Endothelial cell of umbilical vein (primary cell): ENCODE measurements around the gene PLCB4. TPM values are rescaled to one million over a fixed set of nuclear protein-coding genes. Genes with fewer than 3 reads are reported as not detected.

Experiments used
- BruUV-seq: library from RNA; stranded (reverse); fragments of 400-500 nt; replicated peaks from 2 replicates; lab custom pipeline; 2021; lab: Mats Ljungman, UMichigan
- CTCF ChIA-PET: fragments of 300-600, 350-600 bp; sonication (Branson Sonifier 250); formaldehyde crosslinking; loops from one replicate; lab custom pipeline; 2021; ENCODE audit warnings: antibody characterized with exemption, inconsistent platforms; lab: Charles Lee
- POLR2A ChIA-PET: fragments of 300-600, 350-600 bp; sonication (Branson Sonifier 250); formaldehyde crosslinking; loops from one replicate; lab custom pipeline; 2021; ENCODE audit warnings: antibody characterized with exemption, inconsistent platforms; lab: Charles Lee
- DNase-seq: peaks from one replicate; pipeline ENCODE4 v3.0.0-alpha.2; 2011; ENCODE audit warnings: low read depth, low spot score
- FAIRE-seq: peaks from 2 replicates; lab custom pipeline; 2011; peaks lifted over from hg19 to GRCh38; lab: Jason Lieb, UNC
- H2AFZ ChIP-seq: 2 replicates; pipeline ENCODE4 v1.6.0; 2012; ENCODE audit warnings: low read depth, low read length, control low read depth, inconsistent platforms
- H3K27ac ChIP-seq: 2 replicates; pipeline ENCODE4 v1.5.1; 2011; ENCODE audit warnings: low read depth, mild to moderate bottlenecking, control low read depth, low read length, moderate library complexity; ENCODE audit not compliant: insufficient read depth
- H3K27me3 ChIP-seq, 2 experiments: 2 replicates each; pipeline versions ENCODE4 v1.6.0 to v1.6.1; 2011; ENCODE audit warnings: low read length in 2 of 2, mixed read lengths in 1 of 2; ENCODE audit not compliant: control insufficient read depth in 2 of 2, insufficient read depth in 2 of 2
- H3K36me3 ChIP-seq, 2 experiments: 2 replicates in 1 of 2; 3 replicates in 1 of 2; pipeline ENCODE4 v1.5.1; 2011; ENCODE audit warnings: low read length in 2 of 2, mild to moderate bottlenecking in 1 of 2, moderate library complexity in 1 of 2; ENCODE audit not compliant: control insufficient read depth in 2 of 2, insufficient read depth in 2 of 2; ENCODE audit errors: extremely low read depth in 1 of 2
- H3K4me1 ChIP-seq: 3 replicates; pipeline ENCODE4 v1.5.1; 2011; ENCODE audit warnings: mild to moderate bottlenecking, low read length; ENCODE audit not compliant: control insufficient read depth, insufficient read depth; ENCODE audit errors: extremely low read depth
- H3K4me2 ChIP-seq: 2 replicates; pipeline ENCODE4 v1.6.1; 2011; ENCODE audit warnings: low read length, control low read depth, mixed read lengths; ENCODE audit not compliant: insufficient read depth
- H3K4me3 ChIP-seq, 3 experiments: fragments of 200-600 bp in 1 of 3; sonication (generic), shearing (Covaris generic) in 1 of 3; replicated peaks in 1 of 3; 2 replicates each; pipeline ENCODE4 v1.5.1; 2011 to 2016; ENCODE audit warnings: control low read depth in 3 of 3, low read length in 3 of 3, mild to moderate bottlenecking in 2 of 3, inconsistent platforms in 1 of 3, low read depth in 1 of 3, moderate library complexity in 1 of 3; ENCODE audit not compliant: insufficient read depth in 1 of 3
- H3K79me2 ChIP-seq: 2 replicates; pipeline ENCODE4 v1.6.0; 2012; ENCODE audit warnings: low read length, inconsistent platforms; ENCODE audit not compliant: control insufficient read depth, insufficient read depth
- H3K9ac ChIP-seq: replicated peaks from 2 replicates; pipeline ENCODE3; 2011; ENCODE audit warnings: low read length, control low read depth; ENCODE audit not compliant: insufficient read depth; ENCODE audit errors: extremely low read depth
- H3K9me1 ChIP-seq: replicated peaks from 3 replicates; pipeline ENCODE4 v1.6.0; 2011; ENCODE audit warnings: mild to moderate bottlenecking, low read length; ENCODE audit not compliant: control insufficient read depth, insufficient read depth; ENCODE audit errors: extremely low read depth
- H3K9me3 ChIP-seq: replicated peaks from 2 replicates; pipeline ENCODE4 v1.5.1; 2012; ENCODE audit warnings: low read length, inconsistent platforms; ENCODE audit not compliant: control insufficient read depth, insufficient read depth
- H4K20me1 ChIP-seq: replicated peaks from 2 replicates; pipeline ENCODE3; 2011; ENCODE audit warnings: mild to moderate bottlenecking, low read length; ENCODE audit not compliant: control insufficient read depth, insufficient read depth; ENCODE audit errors: extremely low read depth
- CTCF ChIP-seq, 2 donors: IDR thresholded peaks; 1 replicate in 1 of 2; 2 replicates in 1 of 2; pipeline ENCODE4 v1.5.1; 2011; ENCODE audit warnings: low read length in 2 of 2, mild to moderate bottlenecking in 2 of 2, moderate library complexity in 2 of 2, control low read depth in 1 of 2, inconsistent platforms in 1 of 2, low read depth in 1 of 2; ENCODE audit not compliant: insufficient read depth in 1 of 2; ENCODE audit errors: extremely low read depth in 1 of 2
- EZH2 ChIP-seq: IDR thresholded peaks from 2 replicates; pipeline ENCODE4 v1.6.1; 2012; ENCODE audit warnings: borderline replicate concordance, low read depth, mild to moderate bottlenecking, moderate library complexity, low read length, inconsistent platforms; ENCODE audit not compliant: severe bottlenecking
- FOS ChIP-seq: IDR thresholded peaks from 2 replicates; pipeline ENCODE4 v1.6.1; 2011; ENCODE audit warnings: mild to moderate bottlenecking, low read length, moderate library complexity, borderline replicate concordance; ENCODE audit not compliant: insufficient read depth
- GATA2 ChIP-seq: IDR thresholded peaks from 2 replicates; pipeline ENCODE4 v1.7.0; 2011; ENCODE audit warnings: low read depth, mild to moderate bottlenecking, moderate library complexity, mixed read lengths, low read length; ENCODE audit not compliant: insufficient read length, insufficient read depth
- JUN ChIP-seq: IDR thresholded peaks from 2 replicates; pipeline ENCODE4 v1.6.1; 2011; ENCODE audit warnings: borderline replicate concordance, low read depth; ENCODE audit not compliant: insufficient read length, insufficient read depth
- MYC ChIP-seq: IDR thresholded peaks from one replicate; pipeline ENCODE4 v1.6.1; 2011; ENCODE audit warnings: mild to moderate bottlenecking, low read depth, low read length
- POLR2A ChIP-seq: IDR thresholded peaks from 2 replicates; pipeline ENCODE4 v1.6.1; 2012; ENCODE audit warnings: low read depth, mild to moderate bottlenecking, control low read depth, low read length
- POLR2AphosphoS5 ChIP-seq: IDR thresholded peaks from 2 replicates; pipeline ENCODE4 v1.6.1; 2012; ENCODE audit warnings: low read depth, mild to moderate bottlenecking, control low read depth, low read length, moderate library complexity; ENCODE audit not compliant: insufficient read depth
- dilution Hi-C: fragments of 300-500 bp; cut with MboI; formaldehyde crosslinking; loops from one replicate; pipeline ENCODE4 v1.15.0; 2019; ENCODE audit warnings: low sequenced_read_pairs; ENCODE audit not compliant: extremely low pct_ligation_motif_present
- intact Hi-C: fragments of 100-400 bp; cut with micrococcal nuclease; formaldehyde crosslinking; loops from one replicate; pipeline ENCODE4 v1.10.0; 2022
- polyA plus RNA-seq, 4 experiments: library from polyadenylated mRNA; depleted of rRNA in 3 of 4; stranded (reverse) in 3 of 4; unstranded in 1 of 4; fragments of >200 nt; gene quantifications; 2 replicates each; pipeline versions ENCODE4 v1.2.1 to v1.2.3, GENCODE V29; 2011 to 2012; ENCODE audit warnings: missing spikeins in 1 of 4
- total RNA-seq: library from RNA; stranded (reverse); gene quantifications from 2 replicates; pipeline ENCODE4 v1.2.3, GENCODE V29; 2021

PLCB4 gene
- total and polyA plus RNA-seq, 2 donors (not counting 3 experiments of a cell fraction or from before 2014, with no cell fraction given): 0.37 to 1.7 TPM

GRCh38 chr20:9401371-9401770 is 332.5 kb downstream of the PLCB4 start:
- Histone ChIP-seq H3K36me3 (no peaks in the 10 kb centered on the region), H3K27me3 (no peaks in the 10 kb centered on the region), H2AFZ (no peak overlapping the region), H3K9me1 (no peaks in the 10 kb centered on the region), H3K9me3 (no peaks in the 10 kb centered on the region), H3K4me3 (no peak overlapping the region), H3K9ac (no peak overlapping the region), H3K27ac (no peak overlapping the region), H3K4me2 (no peak overlapping the region), H4K20me1 (no peaks in the 10 kb centered on the region), H3K4me1 (peaks cover 16% of the 10 kb centered on the region), H3K79me2 (no peaks in the 10 kb centered on the region)
- POLR2A ChIA-PET: no interaction called here
- intact Hi-C loops: no loop called here
- FAIRE-seq (no peak), DNase-seq (no peak)
- BruUV-seq: no TSS peak
- dilution Hi-C loops: no loop called here
- no peak for TF ChIP-seq GATA2
- TF ChIP-seq POLR2AphosphoS5: no peak
- TF ChIP-seq POLR2A: no peak
- TF ChIP-seq FOS: no peak
- TF ChIP-seq JUN: no peak
- TF ChIP-seq EZH2: no peak
- CTCF ChIA-PET: interaction anchor here (1.2 kb wide), 1 partner anchor 208 kb away, joined by 4 read pairs; no protein-coding TSS in a partner anchor

- no peaks in the 10 kb centered on the region for H3K9me1 ChIP-seq
- peaks cover 16% of the 10 kb centered on the region for H3K4me1 ChIP-seq
- CTCF ChIA-PET: no interaction called here
- dilution Hi-C loops: no loop called here
- no peaks in the 10 kb centered on the region for H3K27me3 ChIP-seq
- DNase-seq (no peak), FAIRE-seq (no peak)
- no peak overlapping the region for H2AFZ ChIP-seq
- H4K20me1 ChIP-seq: no peaks in the 10 kb centered on the region
- POLR2A ChIA-PET: no interaction called here
- H3K36me3 ChIP-seq: no peaks in the 10 kb centered on the region
- intact Hi-C loops: no loop called here
- H3K4me2 ChIP-seq: no peak overlapping the region
- H3K9ac ChIP-seq: no peak overlapping the region
- H3K4me3 ChIP-seq: no peak overlapping the region
- no peaks in the 10 kb centered on the region for H3K79me2 ChIP-seq
- H3K9me3 ChIP-seq: no peaks in the 10 kb centered on the region
- no peak overlapping the region for H3K27ac ChIP-seq
- TF ChIP-seq GATA2 (no peak), EZH2 (no peak), MYC (no peak), FOS (no peak), JUN (no peak), CTCF (IDR thresholded peaks at IDR 0.05; ENCODE audit: extremely low read depth in 1 of 2, insufficient read depth in 1 of 2, low read depth in 1 of 2, low read length in 2 of 2) (no peak)
- BruUV-seq: no TSS peak
These were observed 333.3 kb downstream of the PLCB4 start for GRCh38 chr20:9402141-9402540.
